Measurements from ENCODE around the gene NT5C.

Gene NT5C

GRCh38 chr17:75125984-75126383 lies 5.6 kb downstream of the NT5C start:
- peak in 2 of 10 donors; percentile 23 to 28 for DNase-seq
- intact Hi-C loops (cut with DNase I), result no loop called here

- intact Hi-C loops (cut with DNase I), result no loop called here
- peak in 2 of 10 donors; percentile 39 to 41 for DNase-seq
Observed at GRCh38 chr17:75124819-75125162, 6.8 kb downstream of the NT5C start.

DNA sequence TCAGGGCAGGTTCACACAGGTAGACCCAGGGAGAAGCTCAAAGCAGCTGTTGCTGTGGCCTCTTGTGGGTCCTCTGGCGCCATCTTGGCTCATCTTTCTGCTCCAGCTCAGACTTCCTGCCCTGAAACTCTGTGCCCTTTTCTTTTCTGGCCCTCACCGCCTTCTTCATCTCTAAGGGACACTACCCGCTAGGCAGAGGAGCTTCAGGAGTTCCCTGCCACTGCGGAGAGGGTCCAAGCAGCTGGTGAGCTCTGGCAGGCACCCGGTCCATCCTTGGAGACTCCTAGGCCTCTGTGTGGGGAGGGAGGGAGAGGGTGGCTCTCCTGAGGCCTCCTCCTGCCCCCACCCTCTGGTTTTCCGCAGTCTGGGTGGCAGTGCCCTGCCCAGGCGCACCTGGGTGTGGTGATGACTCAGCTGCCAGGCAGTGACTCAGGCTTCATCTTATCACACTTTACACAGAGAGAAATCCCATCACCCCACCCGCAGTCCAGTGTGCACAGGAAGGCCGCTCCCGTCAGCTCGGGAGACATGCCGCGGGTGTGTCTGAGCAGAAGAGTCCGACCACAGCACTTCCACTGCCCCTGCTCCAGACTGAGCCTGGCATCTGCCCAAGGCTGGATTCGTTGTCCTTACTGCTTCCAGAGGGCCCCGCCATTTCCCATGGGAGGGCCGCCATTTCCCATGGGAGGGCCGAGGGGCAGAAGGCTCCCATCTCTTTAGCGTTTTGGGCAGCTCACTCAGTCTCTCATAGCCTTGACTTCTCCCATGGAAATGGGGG lies 7.3 kb downstream of the NT5C start:
- intact Hi-C loops (cut with DNase I), result no loop called here
- DNase-seq, result peak in 6 of 10 donors; percentile 19 to 86 (median 58)

- intact Hi-C loops (cut with DNase I), result no loop called here
- DNase-seq, result peak in 2 of 10 donors; percentile 20 to 35
Observed at GRCh38 chr17:75118307-75118706, 13.2 kb downstream of the NT5C start.

DNA sequence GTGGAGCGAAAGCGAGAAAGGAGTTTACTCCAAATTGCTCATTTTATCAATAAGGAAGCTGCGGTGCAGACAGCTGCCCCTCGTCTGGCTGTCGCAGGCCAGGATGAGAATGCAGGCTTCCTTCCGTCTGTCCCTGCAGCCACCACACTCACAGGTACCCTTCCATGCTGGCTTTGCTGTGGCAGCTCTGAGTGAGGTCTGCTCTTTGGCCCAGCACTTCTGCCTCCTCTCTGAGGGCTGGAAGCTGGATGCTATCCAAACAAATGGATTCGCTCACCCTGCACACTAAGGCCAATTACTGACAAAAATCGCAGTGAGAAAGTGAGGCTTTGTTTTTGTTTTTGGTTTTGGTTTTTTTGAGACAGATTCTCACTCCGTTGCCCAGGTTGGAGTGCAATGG lies 14.8 kb downstream of the NT5C start:
- intact Hi-C loops (cut with DNase I), result no loop called here
- DNase-seq, result peak in 1 of 10 donors; percentile 25

DNA sequence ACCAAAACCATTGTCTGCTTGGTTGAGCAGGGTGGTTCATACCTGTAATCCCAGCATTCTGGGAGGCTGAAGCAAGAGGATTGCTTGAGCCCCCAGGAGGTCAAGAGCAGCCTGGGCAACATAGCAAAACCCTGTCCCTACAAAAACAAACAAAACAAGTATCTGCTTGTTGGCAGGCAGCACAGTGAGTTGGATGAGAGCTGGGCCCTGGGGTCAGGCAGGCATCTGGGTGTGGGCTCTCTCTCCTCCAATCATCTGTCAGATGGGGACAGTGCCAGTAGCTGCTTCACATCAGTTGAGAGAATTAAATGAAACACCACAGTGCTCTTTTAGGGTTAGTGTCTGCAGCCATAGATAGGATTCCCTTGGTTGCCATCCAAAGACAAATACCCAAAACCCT lies 16.0 kb downstream of the NT5C start:
- intact Hi-C loops (cut with DNase I), result loop anchor here (2.0 kb wide), 2 partner anchors 15 to 85 kb away; partner anchors contain the start of gene NT5C
- peak in 1 of 10 donors; percentile 24 for DNase-seq

DNA sequence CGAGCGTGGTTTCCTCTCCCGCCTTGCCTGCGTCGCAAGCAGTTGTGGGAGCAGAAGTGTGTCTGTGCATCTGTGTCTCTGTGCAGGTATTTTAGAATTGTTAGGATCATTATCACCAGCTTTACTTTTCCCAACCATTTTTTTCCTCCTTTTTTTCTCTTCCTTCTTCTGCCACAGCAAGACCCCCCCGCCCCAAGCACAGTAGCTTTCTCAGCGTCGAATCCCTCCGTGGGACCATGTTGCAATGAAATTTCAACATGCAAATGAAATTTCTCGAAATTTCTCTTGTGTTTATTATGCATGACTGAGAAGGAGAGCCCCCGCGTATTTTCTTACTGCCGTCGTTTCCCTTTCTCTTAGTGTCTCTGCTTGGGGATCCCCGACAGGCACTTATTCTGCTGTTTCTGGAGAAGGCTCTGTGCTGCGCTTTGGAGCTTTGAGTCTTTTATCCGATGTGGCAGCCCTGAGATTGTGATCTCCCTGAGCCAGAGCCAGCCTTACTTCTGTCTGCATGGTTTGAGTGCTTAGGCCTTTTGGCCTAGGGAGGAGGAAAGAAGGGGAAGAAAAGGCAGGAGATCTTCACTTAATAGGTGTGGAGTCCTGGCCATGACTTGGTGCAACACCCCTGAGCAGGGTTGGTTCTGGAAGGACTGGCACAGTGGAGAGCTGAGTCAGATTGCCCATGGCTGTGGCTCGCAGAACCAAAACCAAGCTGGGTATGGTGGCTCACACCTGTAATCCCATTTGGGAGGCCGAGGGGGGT lies 16.8 kb downstream of the NT5C start:
- intact Hi-C loops (cut with DNase I), result loop anchor here (2.0 to 5.0 kb wide), 3 partner anchors 16 to 86 kb away; partner anchors contain the start of gene NT5C

GRCh38 chr17:75113798-75114551 lies 17.6 kb downstream of the NT5C start:
- intact Hi-C loops (cut with DNase I), result loop anchor here (2.0 to 5.0 kb wide), 3 partner anchors 17 to 87 kb away; partner anchors contain the start of gene NT5C
- peak; percentile 75 to 98 (median 90) for DNase-seq

More for the DNA sequence above, 16.8 kb downstream of the NT5C start:
- no peak for DNase-seq

GRCh38 chr17:75111777-75112335 lies 19.7 kb downstream of the NT5C start:
- DNase-seq, result no peak
- intact Hi-C loops (cut with DNase I), result loop anchor here (5.0 kb wide), 1 partner anchor 60 kb away; no protein-coding TSS in a partner anchor

DNA sequence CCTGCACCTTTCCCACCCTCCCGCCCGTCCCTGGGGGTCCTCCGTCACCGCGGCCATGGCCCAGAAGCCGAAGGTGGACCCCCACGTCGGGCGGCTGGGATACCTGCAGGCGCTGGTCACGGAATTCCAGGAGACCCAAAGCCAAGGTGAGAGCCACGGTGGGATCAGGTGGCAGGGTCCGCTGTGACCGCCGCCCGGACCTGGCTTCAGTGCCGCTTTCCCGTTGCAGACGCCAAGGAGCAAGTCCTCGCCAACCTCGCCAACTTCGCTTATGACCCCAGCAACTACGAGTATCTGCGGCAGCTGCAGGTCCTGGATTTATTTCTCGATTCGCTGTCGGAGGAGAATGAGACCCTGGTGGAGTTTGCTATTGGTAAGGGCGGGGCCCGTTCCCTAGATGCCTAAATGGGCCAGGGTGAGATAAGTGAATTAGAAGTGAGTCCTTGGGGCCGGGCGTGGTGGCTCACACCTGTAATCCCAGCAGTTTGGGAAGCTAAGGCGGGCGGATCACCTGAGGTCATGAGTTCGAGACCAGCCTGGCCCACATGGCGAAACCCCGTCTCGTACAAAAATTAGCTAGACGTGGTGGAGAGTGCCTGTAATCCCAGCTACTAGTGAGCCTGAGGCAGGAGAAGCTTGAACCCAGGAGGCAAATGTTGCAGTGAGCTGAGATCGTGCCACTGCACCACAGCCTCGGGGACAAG lies 21.2 kb downstream of the NT5C start:
- intact Hi-C loops (cut with DNase I), result loop anchor here (5.0 kb wide), 1 partner anchor 62 kb away; no protein-coding TSS in a partner anchor
- DNase-seq, result peak in 2 of 10 donors; percentile 74 to 84

DNA sequence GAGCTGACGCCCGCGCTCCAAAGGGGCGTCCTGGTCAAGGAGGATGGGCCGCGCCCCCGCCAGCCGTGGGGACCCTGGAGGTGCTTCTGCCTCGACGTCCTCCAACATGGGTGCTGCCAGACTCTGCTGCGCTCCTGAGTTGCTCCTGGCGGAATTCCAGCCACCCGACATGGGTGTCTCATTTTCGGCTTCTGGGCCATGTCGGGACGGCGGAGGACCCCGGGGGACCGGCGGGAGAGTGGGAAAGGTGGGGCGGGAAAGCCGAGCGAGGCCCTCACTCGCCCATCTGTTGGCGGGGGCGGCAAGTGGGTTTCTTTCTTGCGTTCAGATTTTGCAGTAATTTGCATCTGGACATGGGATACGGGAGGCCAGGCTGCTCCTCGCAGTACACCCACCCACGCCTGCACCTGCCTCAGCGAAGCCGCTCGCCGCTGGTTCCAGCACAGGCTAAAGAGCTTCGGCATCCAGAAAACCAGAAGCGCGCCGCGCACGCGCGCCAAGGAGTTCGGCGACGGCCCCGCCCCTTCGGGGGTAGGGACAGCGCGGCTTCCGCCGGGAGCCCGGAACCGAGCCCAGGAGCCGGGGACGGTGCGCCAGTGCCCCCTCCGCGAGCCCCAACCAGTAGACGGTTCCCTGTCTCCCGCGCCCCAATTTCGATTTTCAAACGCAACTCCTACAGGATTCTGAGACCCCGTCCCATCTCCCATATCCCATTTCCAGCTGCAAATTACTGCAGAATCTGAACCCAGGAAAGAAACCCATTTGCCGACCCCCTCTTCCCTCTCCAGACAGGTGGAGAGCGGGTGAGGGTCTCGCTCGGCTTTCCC lies 21.9 kb downstream of the NT5C start, which contains the start of gene ARMC7:
TSS of gene ARMC7 (plus strand) at position 563 of the 827 bp plus-strand sequence. CDS start 320 bp downstream, outside the sequence.
- peak; percentile 82 to 99 (median 88) for DNase-seq
- intact Hi-C loops (cut with DNase I), result loop anchor here (5.0 kb wide), 2 partner anchors 47 to 63 kb away; no protein-coding TSS in a partner anchor

DNA sequence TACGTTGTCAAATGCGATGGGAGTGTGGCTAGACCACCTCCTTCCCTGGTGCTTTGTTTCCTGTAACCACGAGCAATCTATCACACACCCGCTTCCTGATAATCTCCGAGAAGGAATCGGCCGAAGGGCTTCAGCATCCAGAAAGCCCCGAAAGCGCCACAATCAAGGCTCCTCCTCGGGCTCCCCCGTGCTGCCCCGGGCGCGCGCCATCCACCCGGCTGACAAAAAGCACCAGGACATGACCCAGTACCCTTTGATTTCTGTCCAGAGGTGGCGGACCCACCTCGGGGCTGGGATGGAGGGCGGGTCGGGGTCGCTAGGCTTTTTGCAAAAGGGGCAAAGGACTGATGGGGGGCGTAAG lies 22.5 kb downstream of the NT5C start:
- intact Hi-C loops (cut with DNase I), result loop anchor here (5.0 kb wide), 1 partner anchor 47 kb away; no protein-coding TSS in a partner anchor
- no peak for DNase-seq

DNA sequence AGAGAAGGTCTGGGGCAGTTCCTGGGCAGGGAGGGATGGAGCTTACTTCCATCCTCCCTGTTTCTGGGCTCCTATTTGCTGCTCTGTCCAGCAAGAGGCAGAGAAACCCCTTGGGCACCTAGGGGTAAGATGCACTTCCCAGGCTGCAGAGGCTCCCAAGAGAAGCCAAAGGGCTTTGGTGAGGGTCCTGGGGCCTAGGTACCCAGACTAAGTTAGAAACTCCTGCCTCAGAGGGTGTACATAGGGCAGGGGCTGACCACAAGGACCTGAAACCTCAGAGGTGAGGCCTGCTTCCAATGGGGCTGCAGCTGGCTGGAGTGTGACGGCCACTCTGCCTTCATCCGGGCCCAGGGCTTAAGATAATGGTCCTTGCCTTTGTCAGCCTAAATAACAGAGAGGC lies 23.3 kb downstream of the NT5C start:
- DNase-seq, result no peak
- intact Hi-C loops (cut with DNase I), result loop anchor here (5.0 kb wide), 1 partner anchor 46 kb away; no protein-coding TSS in a partner anchor

DNA sequence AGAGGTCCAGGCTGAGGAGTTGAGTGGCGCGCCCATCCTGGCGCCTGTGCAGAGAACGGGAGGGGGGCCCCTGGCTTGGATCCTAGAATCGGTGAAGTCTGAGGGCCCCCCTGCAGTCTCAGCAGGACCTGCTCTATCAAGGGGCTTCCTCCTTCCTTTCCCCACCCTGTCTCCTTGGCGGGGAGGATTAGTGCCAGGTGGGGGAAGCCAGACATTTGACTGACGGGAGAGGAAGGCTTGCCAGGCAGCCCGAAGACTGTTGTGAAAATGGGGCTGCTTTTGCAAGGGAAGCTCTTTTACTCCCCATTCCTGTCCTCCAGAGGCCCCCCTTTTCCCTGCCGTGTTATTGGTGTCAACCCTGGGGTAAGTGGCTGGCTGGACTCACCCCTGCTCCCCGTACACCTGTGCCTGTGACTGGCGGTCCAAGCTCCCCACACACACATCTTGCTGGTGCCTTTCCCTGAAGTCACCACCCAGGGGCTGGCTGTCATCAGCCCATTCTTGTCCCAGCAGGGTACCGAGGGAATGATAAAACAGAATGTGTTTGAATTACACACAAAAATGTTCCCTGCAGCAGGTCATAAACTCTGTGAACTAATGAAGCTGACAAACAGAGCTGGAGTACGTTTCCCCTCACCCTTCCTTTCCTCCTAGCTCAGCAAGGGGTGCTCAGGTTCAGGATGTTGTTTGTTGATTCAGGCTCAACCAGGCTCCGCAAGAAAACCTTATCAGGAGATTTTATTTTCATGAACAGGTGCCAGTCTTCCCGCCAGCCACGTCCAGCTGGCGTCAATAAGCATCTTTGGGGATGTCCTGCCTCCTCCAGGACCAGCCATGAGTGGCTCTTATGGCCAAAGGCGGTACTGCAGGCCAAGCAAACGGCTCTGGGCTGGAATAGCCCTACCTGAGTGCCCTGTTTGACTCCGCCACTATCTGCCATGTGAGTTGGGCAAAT lies 26.1 kb downstream of the NT5C start:
- intact Hi-C loops (cut with DNase I), result loop anchor here (5.0 kb wide), 1 partner anchor 43 kb away; no protein-coding TSS in a partner anchor
- DNase-seq, result peak in 3 of 10 donors; percentile 33 to 83 (median 36)

DNA sequence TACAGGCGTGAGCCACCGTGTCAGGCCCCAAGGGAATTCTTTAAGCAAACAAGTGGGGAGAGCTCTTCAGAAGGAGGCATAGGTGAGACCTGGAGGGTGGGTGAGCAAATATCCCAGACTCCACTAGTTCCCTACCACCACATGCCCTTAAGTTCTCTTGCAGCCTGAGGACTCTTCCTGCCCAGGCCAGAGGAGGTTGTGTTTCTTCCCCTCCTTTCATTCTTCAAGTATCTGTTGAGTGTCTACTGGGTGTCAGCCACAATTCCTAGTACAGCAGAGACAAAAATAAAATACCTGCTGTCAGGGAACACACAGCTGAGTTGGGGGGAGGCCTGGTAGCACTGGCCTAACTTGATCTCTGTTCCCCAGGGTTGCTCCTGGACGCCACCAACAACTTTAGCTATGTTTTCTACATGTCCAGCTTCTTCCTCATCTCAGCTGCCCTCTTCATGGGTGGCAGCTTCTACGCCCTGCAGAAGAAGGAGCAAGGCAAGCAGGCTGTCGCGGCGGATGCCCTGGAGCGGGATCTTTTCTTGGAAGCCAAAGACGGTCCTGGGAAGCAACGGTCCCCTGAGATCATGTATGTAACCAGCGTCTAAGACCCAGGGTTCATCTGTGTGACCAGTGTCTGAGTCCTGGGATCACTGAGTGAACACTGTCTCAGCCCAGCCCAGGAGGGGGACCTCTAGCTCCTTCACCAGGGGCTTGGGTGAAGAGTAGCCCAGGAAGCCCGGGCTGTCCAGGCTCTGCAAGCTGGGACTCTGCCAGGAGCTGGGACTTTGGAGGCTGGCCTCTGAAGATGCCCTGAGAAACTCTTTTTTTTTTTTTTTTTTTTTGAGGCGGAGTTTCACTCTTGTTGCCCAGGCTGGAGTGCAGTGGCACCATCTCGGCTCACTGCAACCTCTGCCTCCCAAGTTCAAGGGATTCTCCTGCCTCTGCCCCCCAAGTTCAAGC lies 27.7 kb downstream of the NT5C start:
- intact Hi-C loops (cut with DNase I), result no loop called here

DNA sequence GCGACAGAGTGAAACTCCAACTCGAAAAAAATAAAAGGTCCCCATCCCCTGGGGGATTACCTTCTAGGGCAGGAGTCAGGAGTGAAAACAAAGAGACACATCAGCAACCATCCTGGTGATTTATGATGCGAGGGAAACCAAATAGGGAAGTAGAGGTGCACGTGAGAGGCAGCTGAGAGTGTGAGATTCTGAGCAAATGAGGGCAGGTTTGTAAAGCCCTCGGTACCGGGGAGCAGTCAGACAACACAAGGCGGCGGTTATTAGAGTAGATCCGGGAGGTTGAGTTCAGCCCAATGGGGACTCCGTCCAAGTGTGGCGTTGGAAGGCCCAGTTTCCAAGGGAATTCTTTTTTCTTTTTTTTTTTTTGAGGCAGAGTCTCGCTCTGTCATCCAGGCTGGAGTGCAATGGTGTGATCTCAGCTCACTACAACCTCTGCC lies 29.1 kb downstream of the NT5C start:
- intact Hi-C loops (cut with DNase I), result no loop called here
- peak in 1 of 10 donors; percentile 51 for DNase-seq

More for the DNA sequence above, 27.7 kb downstream of the NT5C start:
- peak in 1 of 10 donors; percentile 66 for DNase-seq

Measured in posterior cingulate gyrus (tissue), 11 donors.